ENCODE data around the gene SLC18A3. TPM values are rescaled to one million over a fixed set of nuclear protein-coding genes. Genes with fewer than 3 reads are reported as not detected.

Gene SLC18A3
- polyA plus RNA-seq, 1 donor (not counting 4 experiments of a cell fraction or from before 2014, with no cell fraction given), result not detected

DNA sequence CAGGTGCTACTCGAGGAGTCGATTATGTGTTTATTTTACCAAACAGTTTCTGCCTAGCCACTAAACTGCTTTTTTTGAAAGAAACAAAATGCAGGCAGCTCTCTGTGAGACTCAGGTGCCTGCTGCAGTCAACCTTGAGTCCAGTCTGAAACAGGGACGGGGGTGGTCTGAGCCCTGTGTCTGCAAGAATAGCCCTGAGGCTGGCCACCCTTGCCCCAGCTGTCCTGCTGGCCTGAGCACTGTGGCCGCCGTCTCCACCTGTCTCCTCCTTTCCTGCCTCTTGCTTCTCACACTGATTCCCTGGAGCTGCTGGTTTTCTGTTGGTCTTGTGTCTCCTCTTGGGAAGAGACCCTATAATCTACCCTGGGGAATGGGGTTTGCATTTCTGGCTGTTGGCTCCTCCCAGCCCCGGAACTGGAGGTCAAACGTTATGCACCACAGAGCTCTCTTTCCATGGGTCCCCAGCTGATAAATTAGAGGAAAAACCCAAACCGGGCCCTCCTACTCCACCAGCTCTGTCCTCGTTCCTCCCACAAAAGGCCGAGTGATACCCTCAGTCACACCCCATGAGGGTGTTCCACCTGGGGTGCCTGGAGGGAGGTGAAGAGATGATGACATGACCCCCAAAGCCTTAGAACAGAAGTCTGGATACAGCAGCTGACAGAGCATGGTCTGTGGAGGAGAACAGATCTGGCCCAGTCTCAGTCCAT, 15.0 kb upstream of the SLC18A3 start:
- Histone ChIP-seq H3K4me2 (ENCODE audit: control insufficient read depth, extremely low read depth, insufficient read depth, low read depth, low read length) (no peak overlapping the region), H2AFZ (ENCODE audit: control insufficient read depth, low read length) (no peak overlapping the region), H3K4me3 (ENCODE audit: control insufficient read depth in 2 of 3, extremely low read depth in 1 of 3, insufficient read depth in 2 of 3, low read depth in 1 of 3, low read length in 3 of 3) (no peak overlapping the region), H3K36me3 (ENCODE audit: control insufficient read depth in 2 of 2, extremely low read depth in 1 of 2, insufficient read depth in 2 of 2, low read length in 2 of 2) (no peaks in the 10 kb centered on the region), H3K79me2 (ENCODE audit: control insufficient read depth, insufficient read depth, low read length) (no peaks in the 10 kb centered on the region), H3K27me3 (ENCODE audit: control insufficient read depth, extremely low read depth, insufficient read depth, low read length) (no peaks in the 10 kb centered on the region), H3K27ac (ENCODE audit: control insufficient read depth, insufficient read depth, low read length) (no peak overlapping the region), H4K20me1 (ENCODE audit: control insufficient read depth, extremely low read depth, insufficient read depth, low read length) (no peaks in the 10 kb centered on the region), H3K4me1 (ENCODE audit: control insufficient read depth, extremely low read depth, insufficient read depth, low read length) (peaks cover 7% of the 10 kb centered on the region), H3K9me1 (ENCODE audit: control insufficient read depth, extremely low read depth, insufficient read depth, low read length) (no peaks in the 10 kb centered on the region), H3K9ac (ENCODE audit: control insufficient read depth, extremely low read depth, insufficient read depth, low read length) (no peak overlapping the region), H3K9me3 (ENCODE audit: control insufficient read depth, low read depth, low read length) (no peaks in the 10 kb centered on the region)
- TF ChIP-seq, protein P1, sequence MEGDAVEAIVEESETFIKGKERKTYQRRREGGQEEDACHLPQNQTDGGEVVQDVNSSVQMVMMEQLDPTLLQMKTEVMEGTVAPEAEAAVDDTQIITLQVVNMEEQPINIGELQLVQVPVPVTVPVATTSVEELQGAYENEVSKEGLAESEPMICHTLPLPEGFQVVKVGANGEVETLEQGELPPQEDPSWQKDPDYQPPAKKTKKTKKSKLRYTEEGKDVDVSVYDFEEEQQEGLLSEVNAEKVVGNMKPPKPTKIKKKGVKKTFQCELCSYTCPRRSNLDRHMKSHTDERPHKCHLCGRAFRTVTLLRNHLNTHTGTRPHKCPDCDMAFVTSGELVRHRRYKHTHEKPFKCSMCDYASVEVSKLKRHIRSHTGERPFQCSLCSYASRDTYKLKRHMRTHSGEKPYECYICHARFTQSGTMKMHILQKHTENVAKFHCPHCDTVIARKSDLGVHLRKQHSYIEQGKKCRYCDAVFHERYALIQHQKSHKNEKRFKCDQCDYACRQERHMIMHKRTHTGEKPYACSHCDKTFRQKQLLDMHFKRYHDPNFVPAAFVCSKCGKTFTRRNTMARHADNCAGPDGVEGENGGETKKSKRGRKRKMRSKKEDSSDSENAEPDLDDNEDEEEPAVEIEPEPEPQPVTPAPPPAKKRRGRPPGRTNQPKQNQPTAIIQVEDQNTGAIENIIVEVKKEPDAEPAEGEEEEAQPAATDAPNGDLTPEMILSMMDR (optimal IDR thresholded peaks at IDR 0.05 in 1 of 3, IDR thresholded peaks at IDR 0.05 in 1 of 3, conservative IDR thresholded peaks at IDR 0.05 in 1 of 3; ENCODE audit: extremely low read depth in 1 of 3, insufficient read depth in 2 of 3, low read length in 3 of 3), result no peak
- TF ChIP-seq EZH2 (IDR thresholded peaks at IDR 0.05; ENCODE audit: low read length), result no peak
- FAIRE-seq (no peak), DNase-seq (ENCODE audit: low read depth, low spot score) (no peak)
- dilution Hi-C loops (cut with MboI; ENCODE audit: extremely low pct_ligation_motif_present, low sequenced_read_pairs), result no loop called here

DNA sequence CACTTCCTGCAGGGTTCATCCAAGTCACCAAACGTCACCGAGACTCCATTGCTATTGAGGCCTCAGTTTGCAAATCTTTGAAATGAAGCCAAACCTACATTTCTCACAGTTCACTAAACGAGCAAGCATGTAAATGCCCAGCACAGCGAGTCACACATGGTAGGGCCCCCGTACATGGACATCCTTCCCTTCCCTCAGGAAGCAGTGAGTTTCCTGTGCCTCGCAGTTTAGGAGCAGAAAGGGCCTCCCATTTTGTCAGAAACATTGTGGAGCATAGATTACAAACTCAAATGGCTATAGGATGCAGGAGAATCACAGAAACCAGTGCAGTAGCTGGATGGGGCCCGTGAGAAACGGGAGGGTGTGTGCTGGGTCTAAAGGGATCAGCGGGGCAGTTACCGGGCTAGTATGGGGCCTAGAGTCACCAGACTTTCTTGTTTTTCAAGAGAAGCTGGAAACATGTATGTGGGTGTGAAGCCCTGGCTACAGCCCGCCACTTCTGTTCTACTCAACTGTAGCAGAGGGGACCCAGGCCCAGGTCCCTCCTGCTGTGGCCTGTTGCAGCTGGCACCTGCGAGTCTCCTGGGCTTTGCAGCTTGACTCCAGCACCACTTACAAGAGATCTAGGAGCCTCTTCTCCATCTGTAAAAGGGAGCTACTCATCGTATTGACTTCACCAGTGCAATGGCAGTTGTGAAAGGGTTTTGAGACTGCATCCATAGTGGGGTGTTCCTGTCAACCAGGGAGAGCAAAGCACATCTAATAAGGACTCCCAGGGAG, 14.2 kb upstream of the SLC18A3 start:
- DNase-seq (ENCODE audit: low read depth, low spot score) (no peak), FAIRE-seq (no peak)
- no peak for TF ChIP-seq EZH2 (IDR thresholded peaks at IDR 0.05; ENCODE audit: low read length)
- TF ChIP-seq, protein P1 (optimal IDR thresholded peaks at IDR 0.05 in 1 of 3, IDR thresholded peaks at IDR 0.05 in 1 of 3, conservative IDR thresholded peaks at IDR 0.05 in 1 of 3; ENCODE audit: extremely low read depth in 1 of 3, insufficient read depth in 2 of 3, low read length in 3 of 3), result no peak
- Histone ChIP-seq H3K27ac (ENCODE audit: control insufficient read depth, insufficient read depth, low read length) (no peak overlapping the region), H3K36me3 (ENCODE audit: control insufficient read depth in 2 of 2, extremely low read depth in 1 of 2, insufficient read depth in 2 of 2, low read length in 2 of 2) (no peaks in the 10 kb centered on the region), H4K20me1 (ENCODE audit: control insufficient read depth, extremely low read depth, insufficient read depth, low read length) (no peaks in the 10 kb centered on the region), H3K9me3 (ENCODE audit: control insufficient read depth, low read depth, low read length) (no peaks in the 10 kb centered on the region), H3K9me1 (ENCODE audit: control insufficient read depth, extremely low read depth, insufficient read depth, low read length) (no peaks in the 10 kb centered on the region), H2AFZ (ENCODE audit: control insufficient read depth, low read length) (no peak overlapping the region), H3K9ac (ENCODE audit: control insufficient read depth, extremely low read depth, insufficient read depth, low read length) (no peak overlapping the region), H3K27me3 (ENCODE audit: control insufficient read depth, extremely low read depth, insufficient read depth, low read length) (no peaks in the 10 kb centered on the region), H3K4me1 (ENCODE audit: control insufficient read depth, extremely low read depth, insufficient read depth, low read length) (peaks cover 12% of the 10 kb centered on the region), H3K4me2 (ENCODE audit: control insufficient read depth, extremely low read depth, insufficient read depth, low read depth, low read length) (no peak overlapping the region), H3K4me3 (ENCODE audit: control insufficient read depth in 2 of 3, extremely low read depth in 1 of 3, insufficient read depth in 2 of 3, low read depth in 1 of 3, low read length in 3 of 3) (no peak overlapping the region), H3K79me2 (ENCODE audit: control insufficient read depth, insufficient read depth, low read length) (no peaks in the 10 kb centered on the region)
- dilution Hi-C loops (cut with MboI; ENCODE audit: extremely low pct_ligation_motif_present, low sequenced_read_pairs), result no loop called here

Measured in keratinocyte (primary cell).